ENCODE measurements around the gene MOSMO.
"Not testable (repeated sequence)": the region's sequence is repeated elsewhere in the genome, so short reads cannot be mapped to it uniquely, and the experiment has no call there.

Gene MOSMO

DNA sequence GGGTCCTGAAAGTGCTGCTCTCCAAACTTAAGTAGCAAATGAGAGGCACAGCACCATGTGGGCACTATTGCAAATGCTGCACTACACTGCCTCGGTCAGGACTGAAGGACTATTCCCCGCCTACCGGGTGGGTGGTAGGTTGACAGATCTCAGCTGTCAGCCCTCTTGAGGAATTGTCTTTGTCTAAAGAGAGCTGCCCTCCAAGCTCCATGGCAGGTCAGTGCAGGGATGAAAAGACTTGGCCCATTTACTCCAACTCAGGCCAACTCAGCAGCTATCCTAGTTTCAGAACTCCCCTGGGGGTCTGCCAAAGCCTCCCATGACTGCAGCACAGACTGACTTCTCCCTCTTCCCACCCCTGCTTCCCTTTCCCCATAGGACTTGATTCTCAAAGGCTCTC is 3.6 kb upstream of the MOSMO start:
- no peak for DNase-seq

DNA sequence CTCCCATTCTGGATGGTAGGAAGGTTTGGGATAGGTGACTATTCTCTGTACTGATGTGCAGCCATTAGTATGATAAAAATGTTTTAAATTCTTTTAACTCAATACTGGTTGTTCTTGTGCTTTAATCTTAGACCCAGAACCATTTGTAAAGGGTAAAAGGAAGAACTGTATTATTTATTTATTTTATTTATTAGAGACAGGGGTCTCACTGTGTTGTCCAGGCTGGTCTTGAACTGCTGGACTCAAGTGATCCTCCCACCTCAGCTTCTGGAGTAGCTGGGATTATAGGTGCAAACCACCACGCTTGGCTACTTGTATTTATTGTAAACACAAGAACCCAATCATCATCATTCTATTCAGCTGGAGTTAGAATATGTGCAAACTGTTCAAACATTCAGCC is 2.2 kb upstream of the MOSMO start:
- DNase-seq: no peak

DNA sequence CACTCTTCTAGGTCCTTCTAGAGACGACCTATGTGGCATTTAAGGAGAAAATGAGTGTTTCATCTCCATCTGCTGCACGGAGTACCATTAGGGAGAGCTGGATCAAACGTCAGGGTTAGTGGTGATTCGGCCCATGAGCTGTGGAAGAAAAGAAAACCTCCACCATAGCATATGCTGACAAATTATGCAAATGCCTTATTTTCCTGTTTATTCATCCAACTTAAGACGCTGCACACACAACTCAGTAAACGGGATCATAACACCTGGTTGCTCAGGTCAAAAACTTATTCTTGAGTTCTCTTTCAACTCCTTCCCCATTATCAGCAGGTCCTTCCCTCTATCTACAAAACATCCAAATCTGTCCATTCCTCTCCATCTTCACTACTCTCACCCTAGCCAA is 1.3 kb upstream of the MOSMO start:
- no peak for DNase-seq

GRCh38 chr16:22007159-22007508 is 777 bp upstream of the MOSMO start:
- DNase-seq: no peak

DNA sequence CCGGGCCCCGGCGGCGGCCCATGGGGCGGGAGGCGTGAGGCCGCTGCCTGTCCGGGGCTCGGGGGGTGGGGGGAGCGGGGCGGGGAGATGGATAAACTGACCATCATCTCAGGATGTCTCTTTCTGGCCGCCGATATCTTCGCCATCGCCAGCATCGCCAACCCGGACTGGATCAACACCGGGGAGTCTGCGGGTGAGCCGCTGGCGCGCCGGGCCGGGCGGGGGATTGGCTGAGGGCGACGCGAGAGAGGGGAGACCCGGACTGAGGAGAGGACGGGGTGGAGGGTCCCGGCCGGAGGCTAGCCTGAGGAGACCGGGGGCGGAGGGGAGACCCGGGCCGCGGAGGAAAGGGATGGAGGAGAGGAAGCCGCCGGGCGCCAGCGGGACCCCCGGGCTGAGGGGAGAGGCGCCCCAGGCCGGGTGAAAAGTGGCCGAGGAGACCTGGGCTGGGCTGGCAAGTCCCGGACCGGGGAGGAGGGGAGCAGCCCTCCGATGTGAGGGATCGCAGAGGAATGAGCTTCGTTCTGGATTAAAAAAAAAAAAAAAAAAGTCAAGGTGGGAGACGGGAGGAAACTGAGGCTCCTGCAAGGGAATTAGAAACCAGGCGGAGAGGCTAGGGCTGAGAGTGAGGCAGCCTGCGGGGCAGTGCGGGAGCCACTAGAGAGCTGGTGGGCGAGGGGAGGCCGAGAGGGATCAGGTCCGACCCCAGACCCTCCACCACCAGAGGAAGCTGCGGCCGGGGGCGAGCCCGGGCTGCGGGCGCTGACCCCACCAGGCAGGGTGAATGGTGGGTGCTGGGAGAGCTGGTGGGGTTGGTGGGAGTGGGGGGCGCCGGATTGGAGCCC is 526 bp downstream of the MOSMO start:
- peak; percentile 31 for DNase-seq

- DNase-seq: no peak
Observed at GRCh38 chr16:22010902-22011301, 3.0 kb downstream of the MOSMO start.

DNA sequence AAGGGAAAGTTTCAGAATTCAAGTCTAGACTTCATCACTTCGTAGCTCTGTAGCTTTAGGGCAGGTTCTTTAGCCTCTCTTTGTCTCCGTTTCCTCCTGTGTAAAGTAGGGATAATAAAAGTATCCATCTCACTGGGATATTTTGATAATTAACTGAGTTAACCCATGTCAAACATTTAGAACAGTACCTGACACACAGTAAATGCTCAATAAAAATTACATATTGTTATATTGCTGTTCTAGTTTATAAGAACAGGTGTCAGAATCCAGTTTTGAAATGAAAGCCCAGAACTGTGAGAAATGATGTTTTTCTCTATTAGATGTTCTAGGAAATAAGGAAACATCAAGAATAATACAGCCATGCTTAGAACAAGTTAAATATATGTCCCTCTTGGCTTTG is 4.3 kb downstream of the MOSMO start:
- no peak for DNase-seq

DNA sequence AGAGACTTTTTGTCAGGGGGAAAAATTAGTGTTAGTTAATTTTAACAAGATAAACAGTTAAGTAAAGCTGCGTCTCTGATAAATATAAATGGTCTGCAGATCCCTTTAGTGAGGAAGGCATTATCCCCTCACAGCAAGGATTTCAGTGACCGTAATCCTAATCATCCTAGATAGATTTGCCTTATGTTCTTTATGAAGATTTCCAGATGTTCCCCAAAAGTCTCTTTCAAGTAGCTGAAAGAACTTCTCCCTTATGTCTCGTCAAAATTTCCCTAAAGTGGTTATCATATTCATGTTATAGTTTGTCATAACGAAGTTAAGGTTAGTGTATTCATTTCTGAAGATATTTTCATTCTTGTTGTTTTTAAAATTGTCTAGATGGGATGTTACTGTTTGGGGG is 5.6 kb downstream of the MOSMO start:
- DNase-seq: no peak

DNA sequence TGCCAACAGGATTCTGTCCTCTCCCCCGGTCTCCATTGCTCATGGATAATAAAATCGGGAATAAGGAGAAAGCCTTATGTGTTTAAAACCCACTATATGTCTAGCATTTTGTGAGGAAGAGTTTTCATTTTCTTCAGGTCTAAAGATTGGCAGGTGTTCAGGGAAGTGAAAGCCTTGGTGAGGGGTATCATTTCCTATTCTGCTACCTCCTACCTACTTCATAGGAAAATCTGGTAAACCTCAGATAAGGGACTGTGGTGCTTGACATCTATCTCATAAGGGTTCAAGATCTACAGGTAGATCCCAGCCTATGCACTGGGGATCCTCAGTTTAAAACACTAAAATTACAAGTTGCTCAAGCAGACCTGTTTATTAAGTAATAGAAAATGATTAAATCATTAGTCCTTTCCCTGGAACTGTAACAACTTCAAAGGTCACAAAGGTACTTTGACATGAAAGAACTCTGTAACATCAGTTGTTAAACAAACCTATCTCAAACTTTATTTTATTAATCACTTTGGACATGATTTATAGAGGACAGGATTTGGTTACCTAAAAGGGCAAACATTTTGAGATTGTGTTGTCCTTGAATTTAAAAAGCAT is 6.5 kb downstream of the MOSMO start:
- no peak for DNase-seq

GRCh38 chr16:22016927-22017326 is 9.0 kb downstream of the MOSMO start:
- DNase-seq: no peak

DNA sequence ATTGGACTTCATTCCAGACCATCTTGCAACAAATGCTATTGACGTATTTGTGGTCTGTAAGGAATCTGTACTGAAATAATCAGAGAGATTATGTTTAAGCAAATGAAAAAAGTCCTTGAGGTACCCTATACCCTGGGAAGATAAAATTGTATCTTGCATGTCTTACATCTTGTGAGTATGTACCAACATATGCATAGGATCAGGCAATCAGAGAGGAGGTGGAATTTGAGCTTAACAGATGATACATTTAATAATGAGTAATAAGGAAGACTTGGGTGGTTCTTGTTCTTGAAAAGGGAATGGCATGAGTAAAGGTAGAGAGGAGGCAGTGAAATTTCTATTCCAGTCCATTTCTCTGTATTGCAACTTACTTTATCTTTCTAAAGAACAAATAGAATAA is 10.6 kb downstream of the MOSMO start:
- no peak for DNase-seq

DNA sequence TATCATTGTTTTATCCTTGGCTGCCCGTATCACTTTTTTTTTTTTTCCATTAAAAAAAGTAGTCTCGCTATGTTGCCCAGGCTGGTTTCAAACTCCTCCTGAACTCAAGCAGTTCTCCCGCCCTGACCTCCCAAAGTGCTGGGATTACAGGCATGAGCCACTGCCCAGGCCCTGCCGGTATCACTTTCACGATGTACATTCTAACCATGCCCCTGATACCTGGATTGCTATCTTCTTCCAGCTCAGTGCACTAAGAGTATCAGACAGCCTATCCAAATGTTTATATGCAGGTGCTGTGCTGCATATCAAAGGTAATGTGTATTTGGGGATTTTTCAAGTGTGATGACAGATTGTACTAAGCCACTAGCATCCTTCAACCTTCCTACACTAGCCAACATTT is 14.2 kb downstream of the MOSMO start:
- no peak for DNase-seq

GRCh38 chr16:22023505-22023904 is 15.6 kb downstream of the MOSMO start:
- DNase-seq: no peak

GRCh38 chr16:22024785-22025184 is 16.9 kb downstream of the MOSMO start:
- not testable (repeated sequence) for DNase-seq

DNA sequence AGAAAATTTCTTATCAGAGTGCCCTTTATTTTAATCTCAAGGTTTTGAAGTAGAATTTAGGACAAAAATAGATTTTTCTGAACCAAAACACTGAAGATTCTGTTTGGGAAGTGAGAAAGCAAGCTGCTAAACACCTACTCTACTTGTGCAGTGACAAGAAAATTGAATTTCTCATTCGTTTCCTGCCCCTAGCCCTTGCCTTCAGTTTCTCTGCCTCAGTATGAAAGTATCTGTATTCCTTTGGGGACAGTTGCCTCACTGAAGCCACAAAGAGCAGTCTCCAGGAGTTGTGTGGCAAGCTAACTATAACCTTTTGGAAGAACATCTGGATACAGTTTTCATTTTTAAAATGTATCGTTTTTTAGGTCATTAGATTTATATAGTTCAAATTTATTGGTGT is 19.7 kb downstream of the MOSMO start:
- no peak for DNase-seq

- no peak for DNase-seq
Observed at GRCh38 chr16:22029632-22030031, 21.7 kb downstream of the MOSMO start.

- DNase-seq: no peak
Observed at GRCh38 chr16:22030087-22030812, 22.3 kb downstream of the MOSMO start.

GRCh38 chr16:22031483-22032083 is 23.7 kb downstream of the MOSMO start:
- DNase-seq: no peak

- DNase-seq: no peak
Observed at GRCh38 chr16:22034503-22034902, 26.6 kb downstream of the MOSMO start.

GRCh38 chr16:22035153-22035552 is 27.2 kb downstream of the MOSMO start:
- DNase-seq: no peak

DNA sequence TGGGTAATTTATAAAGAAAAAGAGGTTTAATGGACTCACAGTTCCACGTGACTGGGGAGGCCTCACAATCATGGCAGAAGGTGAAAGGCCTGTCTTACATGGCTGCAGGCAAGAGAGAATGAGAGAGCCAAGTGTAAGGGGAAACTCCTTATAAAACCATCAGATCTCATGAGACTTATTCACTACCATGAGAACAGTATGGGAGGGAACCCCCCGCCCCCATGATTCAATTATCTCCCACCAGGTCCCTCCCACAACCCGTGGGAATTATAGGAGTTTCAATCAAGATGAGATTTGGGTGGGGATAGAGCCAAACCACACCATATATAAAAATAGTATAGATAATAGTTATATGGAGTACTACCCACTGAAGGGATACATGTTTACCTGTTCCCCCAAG is 36.0 kb downstream of the MOSMO start:
- not testable (repeated sequence) for DNase-seq

DNA sequence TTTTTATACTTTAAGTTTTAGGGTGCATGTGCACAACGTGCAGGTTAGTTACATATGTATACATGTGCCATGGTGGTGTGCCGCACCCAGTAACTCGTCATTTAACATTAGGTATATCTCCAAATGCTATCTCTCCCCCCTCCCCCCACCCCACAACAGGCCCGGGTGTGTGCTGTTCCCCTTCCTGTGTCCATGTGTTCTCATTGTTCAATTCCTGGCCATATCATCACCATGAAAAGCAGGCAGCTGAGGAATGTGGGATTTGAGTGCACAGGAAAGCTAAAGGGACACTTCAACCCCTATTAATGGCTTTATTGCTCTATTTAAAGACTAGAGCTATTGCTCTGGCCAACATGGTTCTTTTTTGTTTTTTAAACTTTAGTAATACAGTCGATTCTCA is 38.0 kb downstream of the MOSMO start:
- not testable (repeated sequence) for DNase-seq

DNA sequence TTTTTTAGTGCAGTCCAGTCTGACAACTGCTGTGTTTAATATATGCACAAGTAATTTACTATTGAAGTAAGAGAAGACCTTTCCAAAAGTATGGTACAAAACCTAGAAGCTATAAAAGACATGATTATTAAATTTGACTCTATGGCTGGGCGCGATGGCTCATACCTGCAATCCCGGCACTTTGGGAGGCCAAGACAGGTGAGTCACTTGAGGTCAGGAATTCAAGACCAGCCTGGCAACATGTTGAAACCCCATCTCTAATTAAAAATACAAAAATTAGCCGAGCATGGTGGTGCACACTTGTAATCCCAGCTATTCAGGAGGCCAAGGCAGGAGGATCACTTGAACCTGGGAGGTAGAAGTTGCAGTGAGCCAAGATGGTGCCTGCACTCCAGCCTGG is 43.1 kb downstream of the MOSMO start:
- no peak for DNase-seq

DNA sequence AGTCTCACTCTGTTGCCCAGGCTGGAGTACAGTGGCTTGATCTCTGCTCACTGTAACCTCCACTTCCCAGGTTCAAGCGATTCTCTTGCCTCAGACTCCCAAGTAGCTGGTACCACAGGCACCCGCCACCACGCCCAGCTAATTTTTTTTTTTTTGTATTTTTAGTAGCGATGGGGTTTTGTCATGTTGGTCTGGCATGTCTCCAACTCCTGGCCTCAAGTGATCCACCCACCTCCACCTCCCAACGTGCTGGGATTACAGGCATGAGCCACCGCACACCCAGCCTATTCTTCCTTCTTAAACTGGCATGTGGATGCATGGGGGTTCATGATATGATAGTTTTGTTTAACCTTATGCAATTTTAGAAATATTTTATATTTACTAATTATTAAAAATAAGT is 45.1 kb downstream of the MOSMO start:
- no peak for DNase-seq
